Forelimb muscle (tissue), 1 donor: ENCODE results near the gene PDE4B. TPM values are rescaled to one million over a fixed set of nuclear protein-coding genes. Genes with fewer than 3 reads are reported as not detected.

ENCODE experiments used
- DNase-seq: peaks from one replicate; pipeline ENCODE4 v3.0.0-alpha.2; 2013; ENCODE audit warnings: low read depth
- polyA plus RNA-seq: library from polyadenylated mRNA; unstranded; fragments of 120-200 nt; gene quantifications from one replicate; pipeline ENCODE4 v1.2.1, GENCODE V29; 2013; ENCODE audit not compliant: insufficient read length

The PDE4B gene
- polyA plus RNA-seq = 16.7 TPM

GRCh38 chr1:65792669-65793358, at the start of gene PDE4B:
PDE4B (plus strand) TSS chr1:65792895.
- DNase-seq = no peak

GRCh38 chr1:65744731-65745130, 48.0 kb upstream of the PDE4B start:
- DNase-seq = no peak

- DNase-seq = no peak
Observed at GRCh38 chr1:65751961-65752360, 40.7 kb upstream of the PDE4B start.

- DNase-seq = peak; percentile 25
Observed at GRCh38 chr1:65756616-65757015, 36.1 kb upstream of the PDE4B start.

GRCh38 chr1:65757531-65757930, 35.2 kb upstream of the PDE4B start:
- DNase-seq = no peak

- no peak for DNase-seq
Observed at GRCh38 chr1:65758128-65758527, 34.6 kb upstream of the PDE4B start.

GRCh38 chr1:65759516-65759915, 33.2 kb upstream of the PDE4B start:
- DNase-seq = no peak

- no peak for DNase-seq
Observed at GRCh38 chr1:65762081-65762862, 30.4 kb upstream of the PDE4B start.

GRCh38 chr1:65764052-65764451, 28.6 kb upstream of the PDE4B start:
- DNase-seq = no peak

- DNase-seq = no peak
Observed at GRCh38 chr1:65765631-65766030, 27.1 kb upstream of the PDE4B start.

GRCh38 chr1:65769636-65770035, 23.1 kb upstream of the PDE4B start:
- DNase-seq = no peak

GRCh38 chr1:65772607-65773006, 20.1 kb upstream of the PDE4B start:
- DNase-seq = no peak

GRCh38 chr1:65773391-65774123, 19.1 kb upstream of the PDE4B start:
- no peak for DNase-seq

- no peak for DNase-seq
Observed at GRCh38 chr1:65788762-65789161, 3.9 kb upstream of the PDE4B start.

GRCh38 chr1:65791396-65791795, 1.3 kb upstream of the PDE4B start:
- DNase-seq = no peak

- DNase-seq = no peak
Observed at GRCh38 chr1:65791801-65792668, 660 bp upstream of the PDE4B start.

- no peak for DNase-seq
Observed at GRCh38 chr1:65793359-65793732, 651 bp downstream of the PDE4B start.

GRCh38 chr1:65795311-65795710, 2.6 kb downstream of the PDE4B start:
- DNase-seq = no peak

GRCh38 chr1:65799601-65800000, 6.9 kb downstream of the PDE4B start:
- DNase-seq = no peak

- no peak for DNase-seq
Observed at GRCh38 chr1:65804584-65804983, 11.9 kb downstream of the PDE4B start.

GRCh38 chr1:65812065-65812464, 19.4 kb downstream of the PDE4B start:
- DNase-seq = peak; percentile 38

- DNase-seq = no peak
Observed at GRCh38 chr1:65813956-65814355, 21.3 kb downstream of the PDE4B start.
